ENCODE data around the gene KCNJ8. TPM values are rescaled to one million over a fixed set of nuclear protein-coding genes. Genes with fewer than 3 reads are reported as not detected.
"Not testable (repeated sequence)": the region's sequence is repeated elsewhere in the genome, so short reads cannot be mapped to it uniquely, and the experiment has no call there.

KCNJ8 gene
- total RNA-seq, 1 donor from 2014 or later, result 0.59 TPM

- DNase-seq (ENCODE audit: extremely low spot score, unreplicated experiment), result no peak
- Mint-ChIP-seq H3K27me3 (ENCODE audit: unreplicated experiment) (peaks cover 16% of the 10 kb centered on the region), H3K27ac (ENCODE audit: unreplicated experiment) (no peak overlapping the region), H3K4me1 (ENCODE audit: unreplicated experiment) (no peaks in the 10 kb centered on the region), H3K36me3 (ENCODE audit: unreplicated experiment) (no peaks in the 10 kb centered on the region), H3K9me3 (ENCODE audit: unreplicated experiment) (peaks cover 7% of the 10 kb centered on the region), H3K4me3 (ENCODE audit: unreplicated experiment) (no peak overlapping the region)
- no peak for TF ChIP-seq CTCF (IDR thresholded peaks at IDR 0.05)
Observed at GRCh38 chr12:21795648-21796328, 21.3 kb upstream of the KCNJ8 start.

- H3K27me3 Mint-ChIP-seq (ENCODE audit: unreplicated experiment), result peaks cover 16% of the 10 kb centered on the region
- not testable (repeated sequence) for H3K27ac Mint-ChIP-seq (ENCODE audit: unreplicated experiment); H3K36me3 Mint-ChIP-seq (ENCODE audit: unreplicated experiment); DNase-seq (ENCODE audit: extremely low spot score, unreplicated experiment); H3K4me1 Mint-ChIP-seq (ENCODE audit: unreplicated experiment); H3K4me3 Mint-ChIP-seq (ENCODE audit: unreplicated experiment); H3K9me3 Mint-ChIP-seq (ENCODE audit: unreplicated experiment)
Observed at GRCh38 chr12:21794807-21795595, 20.5 kb upstream of the KCNJ8 start.

GRCh38 chr12:21789687-21790086 lies 15.2 kb upstream of the KCNJ8 start:
- not testable (repeated sequence) for H3K9me3 Mint-ChIP-seq (ENCODE audit: unreplicated experiment); H3K4me3 Mint-ChIP-seq (ENCODE audit: unreplicated experiment); DNase-seq (ENCODE audit: extremely low spot score, unreplicated experiment); H3K36me3 Mint-ChIP-seq (ENCODE audit: unreplicated experiment); H3K4me1 Mint-ChIP-seq (ENCODE audit: unreplicated experiment); H3K27ac Mint-ChIP-seq (ENCODE audit: unreplicated experiment)
- peaks cover 16% of the 10 kb centered on the region for H3K27me3 Mint-ChIP-seq (ENCODE audit: unreplicated experiment)

GRCh38 chr12:21788089-21788983 lies 13.8 kb upstream of the KCNJ8 start:
- TF ChIP-seq CTCF (IDR thresholded peaks at IDR 0.05), result no peak
- Mint-ChIP-seq H3K27ac (ENCODE audit: unreplicated experiment) (no peak overlapping the region), H3K4me3 (ENCODE audit: unreplicated experiment) (no peak overlapping the region), H3K4me1 (ENCODE audit: unreplicated experiment) (no peaks in the 10 kb centered on the region), H3K9me3 (ENCODE audit: unreplicated experiment) (peaks cover 7% of the 10 kb centered on the region), H3K36me3 (ENCODE audit: unreplicated experiment) (no peaks in the 10 kb centered on the region), H3K27me3 (ENCODE audit: unreplicated experiment) (peaks cover 13% of the 10 kb centered on the region)
- no peak for DNase-seq (ENCODE audit: extremely low spot score, unreplicated experiment)

- no peak overlapping the region for H3K27ac Mint-ChIP-seq (ENCODE audit: unreplicated experiment)
- no peak for DNase-seq (ENCODE audit: extremely low spot score, unreplicated experiment)
Observed at GRCh38 chr12:21786041-21786531, 11.6 kb upstream of the KCNJ8 start.

GRCh38 chr12:21782723-21783122 lies 8.2 kb upstream of the KCNJ8 start:
- H3K27ac Mint-ChIP-seq (ENCODE audit: unreplicated experiment); H3K27me3 Mint-ChIP-seq (ENCODE audit: unreplicated experiment); H3K9me3 Mint-ChIP-seq (ENCODE audit: unreplicated experiment); H3K4me3 Mint-ChIP-seq (ENCODE audit: unreplicated experiment); DNase-seq (ENCODE audit: extremely low spot score, unreplicated experiment); H3K36me3 Mint-ChIP-seq (ENCODE audit: unreplicated experiment); H3K4me1 Mint-ChIP-seq (ENCODE audit: unreplicated experiment): not testable (repeated sequence)

More at GRCh38 chr12:21786041-21786531, 11.6 kb upstream of the KCNJ8 start:
- TF ChIP-seq CTCF (IDR thresholded peaks at IDR 0.05), result no peak
- no peaks in the 10 kb centered on the region for H3K9me3 Mint-ChIP-seq (ENCODE audit: unreplicated experiment)
- H3K27me3 Mint-ChIP-seq (ENCODE audit: unreplicated experiment), result peaks cover 2% of the 10 kb centered on the region
- H3K4me3 Mint-ChIP-seq (ENCODE audit: unreplicated experiment), result no peak overlapping the region
- H3K4me1 Mint-ChIP-seq (ENCODE audit: unreplicated experiment), result no peaks in the 10 kb centered on the region
- H3K36me3 Mint-ChIP-seq (ENCODE audit: unreplicated experiment), result no peaks in the 10 kb centered on the region

All from osteocyte (in vitro differentiated cells).